T-cell (primary cell): ENCODE data around the gene CRTC3. TPM values are rescaled to one million over a fixed set of nuclear protein-coding genes. Genes with fewer than 3 reads are reported as not detected.
A peak's percentile ranks its signal among the peaks of the same experiment; 100 is the strongest.

Experiments used
- ATAC-seq, 4 experiments: fragments of 200-7000 bp in 3 of 4; fragments of 150-1000 bp in 1 of 4; cut with Tn5 transposase; replicated peaks in 1 of 4; 1 replicate in 3 of 4; 2 replicates in 1 of 4; pipeline ENCODE4 v1.10.0; 2021; ENCODE audit warnings: moderate library complexity in 3 of 4, mild to moderate bottlenecking in 2 of 4, moderate number of reproducible peaks in 1 of 4
- CTCF ChIA-PET, 2 donors: fragments of 300-600 bp; sonication (Branson Sonifier 250); formaldehyde crosslinking; loops; one replicate each; lab custom pipeline; 2022; ENCODE audit warnings: antibody characterized with exemption in 2 of 2; lab: Charles Lee
- POLR2A ChIA-PET, 2 donors: fragments of 300-600 bp; sonication (Branson Sonifier 250); formaldehyde crosslinking; loops; one replicate each; lab custom pipeline; 2022; ENCODE audit warnings: antibody characterized with exemption in 2 of 2; lab: Charles Lee
- DNase-seq, 35 experiments: peaks; one replicate each; pipeline versions ENCODE4 v3.0.0 to v3.0.0-alpha.2; 2013 to 2023
- H3K27ac ChIP-seq: one replicate; pipeline ENCODE4 v1.5.1; 2013; ENCODE audit warnings: low read length
- H3K27me3 ChIP-seq, 2 experiments: replicated peaks in 1 of 2; 1 replicate in 1 of 2; 2 replicates in 1 of 2; pipeline versions ENCODE4 v1.6.1 to v1.7.0; 2013; ENCODE audit warnings: low read length in 1 of 2, mixed read lengths in 1 of 2; ENCODE audit not compliant: control insufficient read depth in 2 of 2, insufficient read depth in 2 of 2; ENCODE audit errors: extremely low read depth in 1 of 2
- H3K36me3 ChIP-seq, 2 donors: 1 replicate in 1 of 2; 2 replicates in 1 of 2; pipeline versions ENCODE4 v1.6.1 to v1.7.0; 2013; ENCODE audit warnings: low read length in 1 of 2; ENCODE audit not compliant: control insufficient read depth in 2 of 2, insufficient read depth in 1 of 2; ENCODE audit errors: extremely low read depth in 1 of 2
- H3K4me1 ChIP-seq, 2 experiments: 1 replicate in 1 of 2; 2 replicates in 1 of 2; pipeline versions ENCODE4 v1.6.1 to v1.7.0; 2013; ENCODE audit warnings: low read length in 2 of 2, mixed read lengths in 1 of 2; ENCODE audit not compliant: insufficient read depth in 2 of 2, control insufficient read depth in 1 of 2; ENCODE audit errors: extremely low read depth in 1 of 2
- H3K4me3 ChIP-seq, 2 donors: 1 replicate in 1 of 2; 2 replicates in 1 of 2; pipeline versions ENCODE4 v1.5.1 to v1.7.0; 2013; ENCODE audit warnings: mild to moderate bottlenecking in 2 of 2, low read length in 1 of 2, moderate library complexity in 1 of 2; ENCODE audit not compliant: control insufficient read depth in 1 of 2; ENCODE audit errors: extremely low read depth in 1 of 2
- H3K9me3 ChIP-seq: 2 replicates; pipeline ENCODE4 v1.7.0; 2013
- H3K27ac Mint-ChIP-seq, 2 donors: one replicate each; pipeline ENCODE4 v1.8.0; 2020 to 2021; ENCODE audit warnings: mild to moderate bottlenecking in 2 of 2, mixed read lengths in 2 of 2
- H3K27me3 Mint-ChIP-seq, 2 donors: one replicate each; pipeline ENCODE4 v1.8.0; 2021 to 2022; ENCODE audit warnings: mixed read lengths in 2 of 2
- H3K36me3 Mint-ChIP-seq: one replicate; pipeline ENCODE4 v1.8.0; 2021; ENCODE audit warnings: mixed read lengths
- H3K4me1 Mint-ChIP-seq, 3 donors: one replicate each; pipeline ENCODE4 v1.8.0; 2020 to 2022; ENCODE audit warnings: mixed read lengths in 3 of 3, mild to moderate bottlenecking in 1 of 3
- H3K4me3 Mint-ChIP-seq, 3 donors: one replicate each; pipeline ENCODE4 v1.8.0; 2020 to 2022; ENCODE audit warnings: mild to moderate bottlenecking in 3 of 3, mixed read lengths in 3 of 3, moderate library complexity in 3 of 3
- H3K9me3 Mint-ChIP-seq, 3 donors: one replicate each; pipeline ENCODE4 v1.8.0; 2020 to 2022; ENCODE audit warnings: mixed read lengths in 3 of 3
- WGBS: methylation state at CpG from one replicate; pipeline ENCODE4 v1.1.5; 2013; ENCODE audit warnings: missing lambda C conversion rate; ENCODE audit not compliant: insufficient coverage; 5-methylcytosine and 5-hydroxymethylcytosine counted together
- total RNA-seq, 35 experiments: library from RNA in 6 of 35; stranded (reverse) in 6 of 35; fragments of 120-200 nt in 1 of 35; gene quantifications; one replicate each; pipeline versions ENCODE4 v1.2.1 to v1.2.4 and lab custom pipeline; 2013 to 2026

Gene CRTC3
- total RNA-seq, 5 donors from 2014 or later (not counting 1 experiment from before 2014, with no cell fraction given) = 88.3 to 119 (median 89.1) TPM

DNA sequence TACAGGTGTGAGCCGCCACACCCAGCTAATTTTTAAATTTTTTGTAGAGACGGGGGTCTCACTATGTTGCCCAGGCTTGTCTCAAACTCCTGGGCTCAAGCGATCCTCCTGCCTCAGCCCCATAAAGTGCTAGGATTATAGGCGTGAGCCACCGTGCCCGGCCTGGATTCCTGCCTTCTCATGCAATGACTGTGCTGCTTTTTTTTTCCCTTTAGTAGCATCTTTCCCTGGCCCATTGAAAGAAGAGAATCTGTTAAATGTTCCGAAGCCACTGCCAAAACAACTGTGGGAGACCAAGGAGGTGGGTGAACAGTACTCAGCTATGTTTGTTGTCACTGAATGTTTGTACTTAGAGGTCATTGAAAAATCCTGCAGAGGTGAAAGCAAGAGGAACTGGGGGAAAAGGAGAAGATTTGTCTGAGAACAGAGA lies 88.0 kb downstream of the CRTC3 start:
- ChIA-PET POLR2A (interaction anchor here in 1 of 2 donors (0.7 kb wide), 1 partner anchor 23 kb away, joined by 3 read pairs; no protein-coding TSS in a partner anchor), CTCF (interaction anchor here in 1 of 2 donors (1.1 kb wide), 1 partner anchor 14 kb away, joined by 5 read pairs; no protein-coding TSS in a partner anchor)
- H3K9me3 Mint-ChIP-seq = no peaks in the 10 kb centered on the region
- no peaks in the 10 kb centered on the region for H3K27me3 Mint-ChIP-seq
- Histone ChIP-seq H3K27ac (no peak overlapping the region), H3K4me3 (no peak overlapping the region), H3K27me3 (no peaks in the 10 kb centered on the region), H3K36me3 (peaks cover 0 to 46% of the 10 kb centered on the region in 2 donors), H3K9me3 (no peaks in the 10 kb centered on the region), H3K4me1 (peaks cover 17 to 25% of the 10 kb centered on the region in 2 experiments)
- peaks cover 43% of the 10 kb centered on the region for H3K36me3 Mint-ChIP-seq
- H3K27ac Mint-ChIP-seq = peak overlapping the region; percentile 50 to 58
- no peak overlapping the region for H3K4me3 Mint-ChIP-seq
- ATAC-seq (no peak), DNase-seq (no peak)
- peaks cover 46 to 58% (median 47%) of the 10 kb centered on the region in 3 donors for H3K4me1 Mint-ChIP-seq
- 100% methylated on average over 5 of the region's 7 CpGs for WGBS

DNA sequence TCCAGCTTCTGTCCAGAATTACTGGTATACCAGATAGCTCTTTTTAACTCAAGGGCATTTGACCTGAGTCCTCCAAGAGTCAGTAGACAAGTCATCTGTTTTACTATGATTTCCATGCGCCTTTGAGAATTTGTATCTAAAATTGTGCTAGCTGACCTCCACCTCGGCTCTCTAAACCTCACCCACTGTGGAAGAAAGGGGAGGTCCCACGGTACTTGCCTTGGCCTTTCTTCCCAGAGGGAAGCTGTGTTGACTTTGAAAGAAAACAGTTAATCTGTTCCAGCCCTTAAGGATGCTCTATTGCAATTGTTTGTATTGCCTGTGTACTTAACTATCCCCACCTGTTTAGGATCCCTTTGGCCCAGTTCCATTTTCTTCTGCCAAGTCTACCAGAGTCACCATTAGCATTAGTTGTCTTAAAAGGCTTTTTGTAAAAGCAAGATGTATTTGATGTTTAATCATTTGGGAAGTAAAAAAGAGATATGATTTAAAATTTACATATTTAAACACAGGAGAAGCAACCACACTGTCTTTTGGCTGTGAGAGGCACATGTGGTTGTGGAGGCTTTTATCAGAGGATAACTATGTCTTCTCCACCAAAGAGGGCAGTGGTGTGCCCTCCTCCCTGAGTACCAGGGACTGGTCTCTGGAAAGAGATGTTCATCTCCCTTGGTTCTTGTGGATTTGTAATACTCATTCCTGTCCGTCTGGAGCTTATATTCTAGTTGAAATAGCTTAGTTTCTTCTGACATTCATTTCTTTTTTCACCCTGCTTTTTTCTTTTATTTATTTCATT lies 88.8 kb downstream of the CRTC3 start:
- Mint-ChIP-seq H3K4me1 (peaks cover 42 to 52% (median 43%) of the 10 kb centered on the region in 3 donors), H3K36me3 (peaks cover 39% of the 10 kb centered on the region), H3K4me3 (no peak overlapping the region), H3K27ac (peak overlapping the region; percentile 63 to 81), H3K27me3 (no peaks in the 10 kb centered on the region), H3K9me3 (no peaks in the 10 kb centered on the region)
- ChIA-PET POLR2A (interaction anchor here (0.6 to 1.0 kb wide), 3 partner anchors 22 to 109 kb away, joined by 3 read pairs; no protein-coding TSS in a partner anchor), CTCF (interaction anchor here in 1 of 2 donors (1.1 to 1.3 kb wide), 4 partner anchors 14 to 299 kb away, joined by 3 to 7 read pairs (median 4); no protein-coding TSS in a partner anchor)
- Histone ChIP-seq H3K36me3 (peaks cover 0 to 54% of the 10 kb centered on the region in 2 donors), H3K4me3 (no peak overlapping the region), H3K9me3 (no peaks in the 10 kb centered on the region), H3K27ac (no peak overlapping the region), H3K4me1 (peaks cover 17 to 25% of the 10 kb centered on the region in 2 experiments), H3K27me3 (no peaks in the 10 kb centered on the region)
- DNase-seq (no peak), ATAC-seq (no peak)
- no CpG with 5 or more reads among the region's 4 CpGs for WGBS

DNA sequence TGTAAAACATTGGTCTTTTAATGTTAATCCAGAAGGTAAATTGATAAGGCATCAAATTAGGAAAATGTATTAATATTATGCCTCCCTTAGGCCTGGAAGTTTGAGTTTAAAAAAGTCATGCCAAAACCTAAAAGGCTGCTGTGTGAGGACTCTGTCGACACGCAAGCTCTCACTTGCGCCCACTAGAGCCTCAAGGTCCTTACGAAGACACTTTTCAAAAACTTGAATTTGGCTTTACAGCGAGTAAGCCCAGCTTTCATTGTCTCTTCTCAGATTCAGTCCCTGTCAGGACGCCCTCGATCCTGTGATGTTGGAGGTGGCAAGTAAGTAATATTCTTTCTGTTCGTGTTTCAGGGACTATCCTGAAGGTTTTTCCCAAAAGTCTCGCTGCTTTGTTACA lies 89.7 kb downstream of the CRTC3 start:
- no peak overlapping the region for H3K4me3 ChIP-seq
- H3K36me3 ChIP-seq = peaks cover under 1 to 63% of the 10 kb centered on the region in 2 donors
- Mint-ChIP-seq H3K4me1 (peaks cover 32 to 42% (median 34%) of the 10 kb centered on the region in 3 donors), H3K27ac (peak overlapping the region; percentile 81 to 89), H3K27me3 (no peaks in the 10 kb centered on the region), H3K9me3 (no peaks in the 10 kb centered on the region), H3K4me3 (peak overlapping the region; percentile 48 to 50 (median 49)), H3K36me3 (peaks cover 36% of the 10 kb centered on the region)
- peak in 3 of 4 experiments; percentile 40 to 69 (median 49) for ATAC-seq
- H3K4me1 ChIP-seq = peaks cover 17 to 22% of the 10 kb centered on the region in 2 experiments
- DNase-seq = peak in 9 of 35 experiments; percentile 11 to 40 (median 15)
- H3K27me3 ChIP-seq = no peaks in the 10 kb centered on the region
- CTCF ChIA-PET = interaction anchor here in 1 of 2 donors (1.2 to 1.3 kb wide), 3 partner anchors 58 to 300 kb away, joined by 3 to 7 read pairs (median 3); no protein-coding TSS in a partner anchor
- no peak overlapping the region for H3K27ac ChIP-seq
- 66% methylated on average over 4 of the region's 9 CpGs for WGBS
- POLR2A ChIA-PET = interaction anchor here in 1 of 2 donors (1.0 kb wide), 1 partner anchor 35 kb away, joined by 3 read pairs; no protein-coding TSS in a partner anchor
- H3K9me3 ChIP-seq = no peaks in the 10 kb centered on the region

DNA sequence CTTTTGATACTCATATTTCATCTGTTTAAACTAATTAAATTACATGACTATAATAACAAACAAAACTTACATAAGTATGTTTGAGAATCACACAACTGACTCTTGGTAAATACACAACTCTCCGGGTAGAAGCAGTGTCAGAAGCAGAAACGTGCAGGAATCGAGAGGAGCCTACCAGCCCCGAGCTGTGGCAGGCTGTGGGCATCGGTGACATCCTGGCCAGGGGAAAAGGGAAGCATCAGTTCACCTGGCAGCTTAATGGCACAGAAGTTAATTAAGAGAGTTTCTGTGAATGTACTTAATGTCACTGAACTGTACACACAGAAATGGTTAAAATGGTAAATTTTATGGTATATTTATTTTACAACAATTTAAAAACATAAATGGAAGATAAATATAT lies 90.2 kb downstream of the CRTC3 start:
- ATAC-seq = peak; percentile 39 to 54 (median 46)
- peak overlapping the region; percentile 81 to 89 for H3K27ac Mint-ChIP-seq
- peaks cover 17 to 21% of the 10 kb centered on the region in 2 experiments for H3K4me1 ChIP-seq
- H3K4me1 Mint-ChIP-seq = peaks cover 30 to 41% (median 33%) of the 10 kb centered on the region in 3 donors
- no peaks in the 10 kb centered on the region for H3K9me3 Mint-ChIP-seq
- peaks cover 37% of the 10 kb centered on the region for H3K36me3 Mint-ChIP-seq
- ChIA-PET CTCF (interaction anchor here in 1 of 2 donors (1.2 to 1.3 kb wide), 2 partner anchors 58 to 109 kb away, joined by 3 to 7 read pairs; no protein-coding TSS in a partner anchor), POLR2A (no interaction called here)
- H3K27me3 Mint-ChIP-seq = no peaks in the 10 kb centered on the region
- no peaks in the 10 kb centered on the region for H3K27me3 ChIP-seq
- H3K36me3 ChIP-seq = peaks cover 4 to 64% of the 10 kb centered on the region in 2 donors
- H3K9me3 ChIP-seq = no peaks in the 10 kb centered on the region
- no CpG with 5 or more reads among the region's 5 CpGs for WGBS
- peak in 1 of 35 experiments; percentile 21 for DNase-seq
- peak overlapping the region; percentile 48 to 50 (median 49) for H3K4me3 Mint-ChIP-seq
- H3K27ac ChIP-seq = peak overlapping the region; percentile 27
- no peak overlapping the region for H3K4me3 ChIP-seq

DNA sequence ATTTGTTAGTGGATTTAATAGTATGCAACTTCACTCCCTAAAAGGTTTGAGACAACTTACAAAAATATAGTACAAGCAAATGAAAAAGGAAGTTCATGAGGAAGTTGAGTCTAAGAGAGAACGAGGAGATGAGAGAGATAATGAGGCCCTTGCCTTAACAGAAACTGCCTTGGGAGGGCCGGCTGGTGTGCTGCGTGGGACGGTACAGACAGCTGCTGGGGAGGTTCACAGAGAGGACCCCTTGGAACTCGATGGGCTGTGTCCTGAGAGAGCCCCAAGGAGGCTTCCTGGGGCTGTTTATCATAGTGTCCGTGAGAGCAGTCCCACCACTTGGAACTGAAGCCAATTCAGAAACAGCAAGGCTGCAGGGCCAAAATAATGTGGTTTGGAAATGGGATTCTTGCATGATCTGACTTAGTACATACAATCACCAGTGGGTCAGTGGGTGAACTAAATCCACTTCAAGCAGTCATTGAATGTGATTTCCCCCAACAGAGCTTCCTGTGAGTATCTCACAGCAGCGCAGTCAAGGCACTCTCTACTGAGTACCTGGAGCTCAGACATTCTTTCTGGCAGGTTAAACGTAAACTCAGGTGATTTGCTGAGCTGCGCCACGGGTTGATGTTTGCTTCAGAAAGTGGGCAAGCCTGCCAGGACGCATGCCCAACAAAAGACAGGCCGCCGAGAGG lies 90.8 kb downstream of the CRTC3 start:
- Histone ChIP-seq H3K27ac (peak overlapping the region; percentile 27), H3K4me1 (peaks cover 17 to 21% of the 10 kb centered on the region in 2 experiments), H3K9me3 (no peaks in the 10 kb centered on the region), H3K4me3 (no peak overlapping the region), H3K36me3 (peaks cover 4 to 59% of the 10 kb centered on the region in 2 donors), H3K27me3 (no peaks in the 10 kb centered on the region)
- POLR2A ChIA-PET = no interaction called here
- ATAC-seq = peak; percentile 74 to 83 (median 78)
- peak in 12 of 35 experiments; percentile 8 to 37 (median 13) for DNase-seq
- H3K4me3 Mint-ChIP-seq = peak overlapping the region; percentile 4 to 50 (median 42)
- H3K27me3 Mint-ChIP-seq = no peaks in the 10 kb centered on the region
- H3K27ac Mint-ChIP-seq = peak overlapping the region; percentile 88 to 89
- 31% methylated on average over 10 of the region's 13 CpGs for WGBS
- H3K9me3 Mint-ChIP-seq = no peaks in the 10 kb centered on the region
- H3K36me3 Mint-ChIP-seq = peaks cover 38% of the 10 kb centered on the region
- H3K4me1 Mint-ChIP-seq = peaks cover 30 to 41% (median 31%) of the 10 kb centered on the region in 3 donors
- CTCF ChIA-PET = no interaction called here
